GM12878 (cell line): ENCODE results near the gene LGI4. TPM values are rescaled to one million over a fixed set of nuclear protein-coding genes. Genes with fewer than 3 reads are reported as not detected.

Experiments
- ATAC-seq: fragments of 200-7000 bp; cut with Tn5 transposase; 3 replicates; pipeline ENCODE4 v1.9.1; 2020; ENCODE audit warnings: mild to moderate bottlenecking, moderate library complexity
- BruUV-seq: library from RNA; stranded (reverse); fragments of 400-500 nt; replicated peaks from 2 replicates; lab custom pipeline; 2021; lab: Mats Ljungman, UMichigan
- CTCF ChIA-PET: fragments of 300-600 bp; sonication (Branson Sonifier 250); formaldehyde crosslinking; extraction: SDS; loops from one replicate; lab custom pipeline; 2021; ENCODE audit warnings: inconsistent platforms; lab: Yijun Ruan, JAX
- POLR2A ChIA-PET: fragments of 350-600 bp; formaldehyde crosslinking; extraction: SDS; loops from one replicate; lab custom pipeline; 2021; ENCODE audit warnings: inconsistent platforms; lab: Charles Lee
- RAD21 ChIA-PET: fragments of 300-600 bp; sonication (Branson Sonifier 250); formaldehyde crosslinking; loops from one replicate; lab custom pipeline; 2023; ENCODE audit warnings: antibody characterized with exemption; ENCODE audit not compliant: unreplicated experiment; lab: Charles Lee
- SMC1A ChIA-PET: fragments of 300-600 bp; sonication (Branson Sonifier 250); formaldehyde crosslinking; loops from one replicate; lab custom pipeline; 2023; ENCODE audit not compliant: unreplicated experiment, uncharacterized antibody; lab: Charles Lee
- DNase-seq: peaks from one replicate; pipeline ENCODE4 v3.0.0-alpha.2; 2011; ENCODE audit warnings: low read depth, low spot score
- FAIRE-seq: peaks from 3 replicates; lab custom pipeline; 2011; peaks lifted over from hg19 to GRCh38; lab: Jason Lieb, UNC
- H2AFZ ChIP-seq: 2 replicates; pipeline ENCODE4 v1.6.0; 2011; ENCODE audit warnings: low read depth, low read length, control low read depth; ENCODE audit not compliant: control insufficient read depth
- H3K27ac ChIP-seq: 2 replicates; pipeline ENCODE4 v1.5.1; 2011; ENCODE audit warnings: control low read depth; ENCODE audit not compliant: control insufficient read depth, insufficient read depth
- H3K27me3 ChIP-seq, 2 experiments: replicated peaks in 1 of 2; 2 replicates each; pipeline versions ENCODE4 v1.6.0 to v1.6.1; 2011; ENCODE audit warnings: low read length in 1 of 2; ENCODE audit not compliant: control insufficient read depth in 2 of 2, insufficient read depth in 2 of 2
- H3K36me3 ChIP-seq, 2 experiments: 2 replicates each; pipeline ENCODE4 v1.5.1; 2011; ENCODE audit warnings: low read length in 1 of 2; ENCODE audit not compliant: control insufficient read depth in 2 of 2, insufficient read depth in 2 of 2
- H3K4me1 ChIP-seq: 2 replicates; pipeline ENCODE4 v1.6.1; 2011; ENCODE audit warnings: mild to moderate bottlenecking, low read length, moderate library complexity, mixed read lengths; ENCODE audit not compliant: control insufficient read depth, insufficient read depth
- H3K4me2 ChIP-seq: 2 replicates; pipeline ENCODE4 v1.6.0; 2011; ENCODE audit warnings: control low read depth; ENCODE audit not compliant: control insufficient read depth, insufficient read depth
- H3K4me3 ChIP-seq: fragments of 200-600 bp; sonication (generic); 2 replicates; pipeline ENCODE4 v1.5.1; 2016
- H3K79me2 ChIP-seq: 2 replicates; pipeline ENCODE4 v1.6.0; 2011; ENCODE audit warnings: low read length; ENCODE audit not compliant: control insufficient read depth, insufficient read depth
- H3K9ac ChIP-seq: 2 replicates; pipeline ENCODE4 v1.8.0; 2011; ENCODE audit warnings: low read length, control low read depth, mixed read lengths; ENCODE audit not compliant: control insufficient read depth, insufficient read depth
- H3K9me3 ChIP-seq: replicated peaks from 3 replicates; pipeline ENCODE4 v1.5.1; 2011; ENCODE audit warnings: mild to moderate bottlenecking, low read length; ENCODE audit not compliant: control insufficient read depth, insufficient read depth
- H4K20me1 ChIP-seq: 2 replicates; pipeline ENCODE4 v1.6.0; 2011; ENCODE audit not compliant: control insufficient read depth, insufficient read depth
- ATF2 ChIP-seq: IDR thresholded peaks from 2 replicates; pipeline ENCODE4 v1.6.1; 2012; ENCODE audit warnings: low read length, inconsistent platforms
- BHLHE40 ChIP-seq, 2 experiments: fragments of 450-650 bp in 1 of 2; IDR thresholded peaks; 2 replicates each; pipeline ENCODE4 v1.6.1; 2011 to 2017; ENCODE audit warnings: low read depth in 2 of 2, borderline replicate concordance in 1 of 2, improper control_type of control experiment in 1 of 2, low read length in 1 of 2, mild to moderate bottlenecking in 1 of 2
- CREM ChIP-seq: IDR thresholded peaks from 2 replicates; pipeline ENCODE4 v1.6.1; 2014; ENCODE audit warnings: antibody characterized with exemption, low read depth
- IRF4 ChIP-seq: IDR thresholded peaks from 2 replicates; pipeline ENCODE4 v1.6.1; 2011; ENCODE audit warnings: low read depth, low read length
- MTA3 ChIP-seq: IDR thresholded peaks from 2 replicates; pipeline ENCODE4 v1.6.1; 2012; ENCODE audit warnings: low read length, inconsistent platforms, borderline replicate concordance
- NRF1 ChIP-seq: conservative IDR thresholded peaks from 2 replicates; pipeline ENCODE4 v1.6.1; 2011; ENCODE audit warnings: mild to moderate bottlenecking, low read depth, low read length, improper control_type of control experiment
- POLR2AphosphoS2 ChIP-seq: IDR thresholded peaks from 2 replicates; pipeline ENCODE4 v1.6.1; 2011; ENCODE audit warnings: low read depth, mild to moderate bottlenecking, low read length, improper control_type of control experiment, moderate library complexity
- SREBF2 ChIP-seq: IDR thresholded peaks from 2 replicates; pipeline ENCODE4 v1.6.1; 2012; ENCODE audit warnings: mild to moderate bottlenecking, low read length
- TCF12 ChIP-seq: IDR thresholded peaks from 2 replicates; pipeline ENCODE4 v1.6.1; 2011; ENCODE audit warnings: low read depth, mild to moderate bottlenecking, low read length
- ZNF274 ChIP-seq: IDR thresholded peaks from one replicate; pipeline ENCODE4 v1.8.0; 2011; ENCODE audit not compliant: insufficient read length, insufficient read depth
- WGBS: methylation state at CpG from one replicate; pipeline ENCODE4 v1.1.6; 2016; ENCODE audit warnings: low lambda C conversion rate; ENCODE audit not compliant: insufficient replicate concordance, insufficient coverage; ENCODE audit errors: missing lambda C conversion rate; 5-methylcytosine and 5-hydroxymethylcytosine counted together
- in situ Hi-C: fragments of 300-500 bp; cut with MboI; formaldehyde crosslinking; loops from 9 replicates; pipeline ENCODE4 v1.14.3; 2018; ENCODE audit warnings: mixed read lengths
- intact Hi-C: fragments of 100-400 bp; cut with micrococcal nuclease; formaldehyde crosslinking; loops from one replicate; pipeline ENCODE4 v1.14.2; 2022; ENCODE audit not compliant: unreplicated experiment
- polyA plus RNA-seq, 11 experiments: library from polyadenylated mRNA; depleted of rRNA in 4 of 11; unstranded in 6 of 11; stranded (reverse) in 5 of 11; fragments of >200 nt; fragmentation: Nextera tagmentation in 4 of 11; fragmentation: Illumina TruSeq in 1 of 11; extraction: Ambion mirVana in 4 of 11; extraction: Trizol in 1 of 11; gene quantifications; 1 replicate in 1 of 11; 2 replicates in 10 of 11; pipeline versions ENCODE4 v1.2.1 to v1.2.3, GENCODE V29; 2011 to 2016; ENCODE audit warnings: inconsistent platforms in 2 of 11, missing spikeins in 2 of 11, low read depth in 1 of 11
- total RNA-seq, 4 experiments: library from RNA; depleted of rRNA in 3 of 4; stranded (reverse); fragments of >200 nt in 3 of 4; fragmentation: Illumina TruSeq in 1 of 4; extraction: Trizol in 1 of 4; gene quantifications; 2 replicates each; pipeline versions ENCODE4 v1.2.1 to v1.2.3, GENCODE V29; 2013 to 2021
- TF ChIP-seq, protein P1 (sequence below): IDR thresholded peaks from 2 replicates; pipeline ENCODE4 v1.6.1; 2012; ENCODE audit warnings: mild to moderate bottlenecking, low read depth, low read length

LGI4 gene
- total and polyA plus RNA-seq, 10 of the 15 experiments (the other 5 are each of a cell fraction or from before 2014, with no cell fraction given): 0.11 TPM; not detected in 9

GRCh38 chr19:35106898-35107541 is 27.8 kb downstream of the LGI4 start (continued):
- TF ChIP-seq ATF2 (no peak), IRF4 (no peak), TCF12 (no peak)
- TF ChIP-seq, all 136 proteins: peak for 0

DNA sequence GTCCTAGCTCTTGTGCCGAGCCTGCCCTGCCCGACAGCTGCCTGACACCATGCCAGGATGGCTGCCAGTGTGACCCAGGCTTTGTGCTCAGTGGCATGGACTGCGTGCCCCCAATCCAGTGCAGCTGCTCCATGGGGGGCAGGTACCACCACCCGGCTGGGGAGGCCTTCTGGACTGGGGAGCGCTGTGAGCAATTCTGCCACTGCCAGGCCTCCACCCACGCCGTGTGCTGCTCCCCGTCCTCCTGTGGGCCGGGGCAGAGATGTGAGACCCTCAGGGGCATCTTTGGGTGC is 28.6 kb downstream of the LGI4 start:
- SMC1A ChIA-PET: interaction anchor here (1.2 kb wide), 1 partner anchor 29 kb away, joined by 3 read pairs; no protein-coding TSS in a partner anchor

More for the DNA sequence above, 28.6 kb downstream of the LGI4 start:
- Histone ChIP-seq H3K27me3 (peaks cover 0 to 2% of the 10 kb centered on the region in 2 experiments; a peak in 1 of 4 replicates), H3K4me1 (no peaks in the 10 kb centered on the region), H3K27ac (no peak overlapping the region), H3K36me3 (no peaks in the 10 kb centered on the region), H4K20me1 (no peaks in the 10 kb centered on the region), H3K4me3 (no peak overlapping the region), H3K4me2 (no peak overlapping the region), H3K9ac (no peak overlapping the region)
- intact Hi-C loops: no loop called here
- WGBS: 86% methylated on average over 7 of the region's 9 CpGs
- BruUV-seq: no TSS peak
- RAD21 ChIA-PET: no interaction called here
- POLR2A ChIA-PET: no interaction called here
- no peak for ATAC-seq
- CTCF ChIA-PET: interaction anchor here (0.8 kb wide), 1 partner anchor 35 kb away, joined by 3 read pairs; no protein-coding TSS in a partner anchor
- TF ChIP-seq BHLHE40 (IDR thresholded peaks at IDR 0.05; ENCODE audit: borderline replicate concordance in 1 of 2, low read depth in 2 of 2, low read length in 1 of 2) (no peak), NRF1 (no peak), MTA3 (no peak), ZNF274 (no peak), POLR2AphosphoS2 (no peak), SREBF2 (no peak), CREM (no peak)
- TF ChIP-seq, protein P1, sequence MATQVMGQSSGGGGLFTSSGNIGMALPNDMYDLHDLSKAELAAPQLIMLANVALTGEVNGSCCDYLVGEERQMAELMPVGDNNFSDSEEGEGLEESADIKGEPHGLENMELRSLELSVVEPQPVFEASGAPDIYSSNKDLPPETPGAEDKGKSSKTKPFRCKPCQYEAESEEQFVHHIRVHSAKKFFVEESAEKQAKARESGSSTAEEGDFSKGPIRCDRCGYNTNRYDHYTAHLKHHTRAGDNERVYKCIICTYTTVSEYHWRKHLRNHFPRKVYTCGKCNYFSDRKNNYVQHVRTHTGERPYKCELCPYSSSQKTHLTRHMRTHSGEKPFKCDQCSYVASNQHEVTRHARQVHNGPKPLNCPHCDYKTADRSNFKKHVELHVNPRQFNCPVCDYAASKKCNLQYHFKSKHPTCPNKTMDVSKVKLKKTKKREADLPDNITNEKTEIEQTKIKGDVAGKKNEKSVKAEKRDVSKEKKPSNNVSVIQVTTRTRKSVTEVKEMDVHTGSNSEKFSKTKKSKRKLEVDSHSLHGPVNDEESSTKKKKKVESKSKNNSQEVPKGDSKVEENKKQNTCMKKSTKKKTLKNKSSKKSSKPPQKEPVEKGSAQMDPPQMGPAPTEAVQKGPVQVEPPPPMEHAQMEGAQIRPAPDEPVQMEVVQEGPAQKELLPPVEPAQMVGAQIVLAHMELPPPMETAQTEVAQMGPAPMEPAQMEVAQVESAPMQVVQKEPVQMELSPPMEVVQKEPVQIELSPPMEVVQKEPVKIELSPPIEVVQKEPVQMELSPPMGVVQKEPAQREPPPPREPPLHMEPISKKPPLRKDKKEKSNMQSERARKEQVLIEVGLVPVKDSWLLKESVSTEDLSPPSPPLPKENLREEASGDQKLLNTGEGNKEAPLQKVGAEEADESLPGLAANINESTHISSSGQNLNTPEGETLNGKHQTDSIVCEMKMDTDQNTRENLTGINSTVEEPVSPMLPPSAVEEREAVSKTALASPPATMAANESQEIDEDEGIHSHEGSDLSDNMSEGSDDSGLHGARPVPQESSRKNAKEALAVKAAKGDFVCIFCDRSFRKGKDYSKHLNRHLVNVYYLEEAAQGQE: no peak
- TF ChIP-seq, all 136 proteins: peak for 0
- Histone ChIP-seq H2AFZ (no peak overlapping the region), H3K9me3 (no peaks in the 10 kb centered on the region; the same call in 2 of the 3 replicates), H3K79me2 (no peaks in the 10 kb centered on the region)
- in situ Hi-C loops: no loop called here
- FAIRE-seq: no peak
- no peak for DNase-seq
